Astrocyte of the hippocampus (primary cell): Measurements from ENCODE around the gene JUN.

Experiments used
- DNase-seq: peaks from one replicate; pipeline ENCODE4 v3.0.0; 2011; ENCODE audit warnings: low read depth, low spot score

JUN gene

DNA sequence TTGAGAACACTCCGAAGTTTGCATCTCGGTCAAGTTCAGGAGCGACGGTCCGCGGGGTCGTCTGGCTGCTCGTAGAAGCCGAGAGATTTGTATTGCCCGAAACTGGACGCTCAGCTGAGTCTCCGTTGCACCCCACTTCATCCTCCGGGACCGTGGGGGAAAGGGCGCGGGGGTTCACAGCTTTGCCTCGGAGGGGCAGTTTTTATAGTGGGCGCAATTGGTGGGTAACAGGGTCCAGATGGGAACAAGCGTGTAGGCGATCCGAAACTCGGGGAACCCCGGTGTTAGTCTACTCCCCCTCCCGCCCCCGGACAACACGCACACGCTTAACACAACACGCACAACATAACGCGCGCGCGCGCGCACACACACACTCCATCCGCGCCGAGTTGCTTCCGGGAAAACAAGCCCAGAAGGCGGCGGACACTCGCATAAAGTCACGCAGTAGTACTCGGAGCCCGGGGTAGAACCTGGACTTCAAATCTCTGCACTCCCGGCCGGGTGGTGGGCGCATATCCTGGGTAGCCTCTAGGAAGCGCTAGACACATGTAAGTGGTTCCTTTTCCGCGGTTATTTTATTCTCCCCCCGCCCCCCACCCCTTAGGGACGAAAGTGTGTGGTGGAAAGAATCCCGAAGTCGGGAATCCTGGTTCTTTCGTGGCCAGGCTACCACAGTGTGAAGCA is 1.1 kb upstream of the JUN start:
- DNase-seq = peak; percentile 95

DNA sequence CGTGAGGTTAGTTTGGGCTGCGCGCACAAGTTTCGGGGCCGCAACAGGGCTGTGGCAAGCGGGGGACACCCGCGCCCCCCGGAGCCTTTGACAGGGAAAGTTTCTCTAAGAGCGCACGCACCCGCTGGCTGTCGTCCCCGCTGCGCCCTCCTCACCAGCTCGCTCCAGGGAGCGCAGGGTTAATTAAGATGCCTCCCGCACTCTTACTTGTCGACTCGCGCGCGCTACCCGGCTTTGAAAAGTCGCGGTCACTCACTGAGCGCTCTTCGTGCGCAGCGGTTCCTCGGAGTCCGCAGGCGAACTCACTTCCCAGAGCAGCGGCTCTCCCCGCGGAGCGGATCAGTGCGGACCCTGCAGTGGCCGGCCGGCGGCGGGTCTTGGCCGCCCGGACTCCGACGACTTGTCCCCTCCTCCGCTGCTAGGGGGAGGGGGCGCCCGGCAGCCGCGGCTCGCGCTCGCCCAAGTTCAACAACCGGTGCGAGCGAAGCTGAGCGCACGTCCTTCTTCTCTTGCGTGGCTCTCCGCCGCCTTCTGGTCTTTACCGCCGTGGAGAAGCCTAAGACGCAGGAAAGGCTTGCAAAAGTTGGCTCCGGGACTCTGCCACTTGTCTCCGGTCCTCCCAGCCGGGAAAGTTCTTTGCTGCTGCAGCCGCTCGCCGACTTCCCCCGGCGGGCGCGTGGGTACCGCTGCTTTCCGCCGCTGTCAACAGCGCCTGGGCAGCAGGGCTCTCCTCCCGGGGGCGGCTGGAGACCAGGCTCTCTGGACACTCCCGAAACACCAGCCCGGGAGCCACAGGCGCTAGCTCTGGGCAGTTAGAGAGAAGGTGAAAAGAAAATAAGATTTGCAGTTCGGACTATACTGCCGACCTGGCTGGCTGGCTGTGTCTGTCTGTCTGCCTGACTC is 506 bp downstream of the JUN start:
- peak; percentile 79 for DNase-seq

DNA sequence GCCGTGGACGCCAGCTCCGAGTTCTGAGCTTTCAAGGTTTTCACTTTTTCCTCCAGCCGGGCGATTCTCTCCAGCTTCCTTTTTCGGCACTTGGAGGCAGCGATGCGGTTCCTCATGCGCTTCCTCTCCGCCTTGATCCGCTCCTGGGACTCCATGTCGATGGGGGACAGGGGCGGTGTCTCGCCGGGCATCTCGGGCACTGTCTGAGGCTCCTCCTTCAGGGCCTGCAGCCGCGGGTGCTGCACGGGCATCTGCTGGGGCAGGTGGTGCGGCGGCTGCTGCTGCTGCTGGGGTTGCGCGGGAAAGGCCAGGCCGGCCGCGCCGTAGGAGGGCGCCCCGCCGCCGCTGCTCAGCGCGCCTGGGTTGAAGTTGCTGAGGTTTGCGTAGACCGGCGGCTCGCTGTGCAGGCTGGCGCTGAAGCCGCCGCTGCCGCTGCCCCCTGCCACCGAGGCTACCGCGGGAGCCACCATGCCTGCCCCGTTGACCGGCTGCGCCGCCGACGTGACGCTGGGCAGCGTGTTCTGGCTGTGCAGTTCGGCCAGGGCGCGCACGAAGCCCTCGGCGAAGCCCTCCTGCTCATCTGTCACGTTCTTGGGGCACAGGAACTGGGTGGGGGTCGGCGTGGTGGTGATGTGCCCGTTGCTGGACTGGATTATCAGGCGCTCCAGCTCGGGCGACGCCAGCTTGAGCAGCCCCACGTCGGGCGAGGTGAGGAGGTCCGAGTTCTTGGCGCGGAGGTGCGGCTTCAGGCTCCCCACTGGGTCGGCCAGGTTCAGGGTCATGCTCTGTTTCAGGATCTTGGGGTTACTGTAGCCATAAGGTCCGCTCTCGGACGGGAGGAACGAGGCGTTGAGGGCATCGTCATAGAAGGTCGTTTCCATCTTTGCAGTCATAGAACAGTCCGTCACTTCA is 1.4 kb downstream of the JUN start:
- peak; percentile 72 for DNase-seq

DNA sequence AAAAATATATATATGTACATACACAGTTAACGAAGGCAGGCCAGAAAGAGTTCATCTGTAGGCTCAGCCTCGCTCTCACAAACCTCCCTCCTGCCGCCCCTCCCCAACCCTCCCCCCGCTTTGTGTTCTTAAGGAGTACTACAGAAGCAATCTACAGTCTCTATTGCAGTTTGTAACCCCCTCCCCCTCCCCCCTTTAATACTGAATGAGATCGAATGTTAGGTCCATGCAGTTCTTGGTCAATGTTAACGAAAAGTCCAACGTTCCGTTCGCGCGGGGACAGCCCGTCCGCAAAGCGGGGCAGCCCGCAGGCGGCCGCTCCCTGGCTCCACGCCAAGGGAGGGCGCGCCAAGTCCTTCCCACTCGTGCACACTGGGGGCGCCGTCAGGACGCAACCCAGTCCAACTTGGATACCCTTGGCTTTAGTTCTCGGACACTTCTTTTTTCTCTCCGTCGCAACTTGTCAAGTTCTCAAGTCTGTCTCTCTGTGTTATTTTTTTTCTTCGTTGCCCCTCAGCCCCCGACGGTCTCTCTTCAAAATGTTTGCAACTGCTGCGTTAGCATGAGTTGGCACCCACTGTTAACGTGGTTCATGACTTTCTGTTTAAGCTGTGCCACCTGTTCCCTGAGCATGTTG is 2.2 kb downstream of the JUN start:
- peak; percentile 83 for DNase-seq

DNA sequence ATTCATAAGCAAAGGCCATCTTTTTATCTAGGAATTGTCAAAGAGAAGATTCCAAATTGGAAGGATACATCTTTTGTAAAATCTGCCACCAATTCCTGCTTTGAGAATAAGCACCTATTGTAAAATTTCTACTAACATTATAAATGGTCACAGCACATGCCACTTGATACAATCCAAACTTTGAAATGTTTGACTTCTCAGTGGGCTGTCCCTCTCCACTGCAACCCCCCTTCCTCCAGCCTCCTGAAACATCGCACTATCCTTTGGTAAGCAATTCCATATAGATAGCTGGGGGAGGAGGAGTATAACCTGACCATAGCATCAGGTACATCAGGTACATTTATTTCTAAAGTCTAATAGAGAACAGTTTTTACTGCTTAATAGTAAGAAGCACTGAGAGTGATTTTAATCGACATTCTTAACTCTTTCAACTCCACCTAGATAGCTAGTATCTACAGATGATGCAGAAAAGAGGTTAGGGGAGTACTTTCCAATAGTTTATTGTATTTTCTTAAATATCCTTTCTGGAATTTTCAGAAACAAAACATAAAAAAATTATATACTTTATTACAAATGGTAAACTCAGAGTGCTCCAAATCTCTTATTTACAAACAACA is 2.9 kb downstream of the JUN start:
- DNase-seq = peak; percentile 50

DNA sequence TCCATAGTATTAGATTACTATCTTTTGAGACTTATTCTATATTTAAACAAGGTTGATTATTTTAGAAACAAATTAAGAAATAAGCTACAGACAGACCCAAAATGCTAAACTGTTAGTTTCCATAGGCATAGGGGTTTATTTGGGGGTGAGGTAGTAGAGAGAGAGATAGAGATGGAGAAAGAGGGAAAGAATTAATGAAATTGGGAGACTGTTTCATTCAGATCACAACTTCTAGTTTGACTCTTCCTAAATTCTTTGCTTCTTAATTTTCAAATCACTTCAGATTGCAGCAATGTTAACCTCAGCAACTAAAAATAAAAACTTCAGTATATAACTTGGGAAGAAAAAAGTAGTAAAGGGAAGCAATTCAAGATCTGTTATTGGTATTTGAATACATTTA is 3.4 kb downstream of the JUN start:
- no peak for DNase-seq

DNA sequence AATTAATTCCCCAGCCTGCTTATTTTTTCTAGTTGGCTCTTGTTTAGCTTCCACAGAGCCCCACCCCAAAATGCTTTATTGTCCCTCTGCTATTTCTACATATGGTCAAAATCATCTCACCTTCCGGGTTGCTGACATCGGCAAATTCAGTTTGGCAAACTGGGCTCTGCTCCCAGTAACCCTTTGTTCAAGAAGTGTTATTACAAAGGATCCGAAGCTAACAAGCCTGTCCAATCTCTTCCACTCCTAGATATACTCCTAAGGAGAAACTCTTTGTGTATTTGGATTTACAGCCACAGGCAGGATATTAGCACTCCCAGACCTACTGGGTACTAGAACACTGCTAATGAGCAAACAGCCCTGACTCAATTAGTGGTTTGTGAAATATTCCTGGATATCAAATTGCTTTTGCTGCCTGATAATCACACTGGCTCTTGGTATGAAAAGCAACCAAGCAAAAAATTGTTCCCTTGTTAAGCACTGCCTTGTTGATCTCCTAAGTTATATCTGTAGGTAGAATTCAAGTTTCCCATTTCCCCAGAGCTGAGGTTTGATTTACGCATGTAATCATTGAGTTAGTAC is 4.0 kb downstream of the JUN start:
- peak; percentile 85 for DNase-seq

DNA sequence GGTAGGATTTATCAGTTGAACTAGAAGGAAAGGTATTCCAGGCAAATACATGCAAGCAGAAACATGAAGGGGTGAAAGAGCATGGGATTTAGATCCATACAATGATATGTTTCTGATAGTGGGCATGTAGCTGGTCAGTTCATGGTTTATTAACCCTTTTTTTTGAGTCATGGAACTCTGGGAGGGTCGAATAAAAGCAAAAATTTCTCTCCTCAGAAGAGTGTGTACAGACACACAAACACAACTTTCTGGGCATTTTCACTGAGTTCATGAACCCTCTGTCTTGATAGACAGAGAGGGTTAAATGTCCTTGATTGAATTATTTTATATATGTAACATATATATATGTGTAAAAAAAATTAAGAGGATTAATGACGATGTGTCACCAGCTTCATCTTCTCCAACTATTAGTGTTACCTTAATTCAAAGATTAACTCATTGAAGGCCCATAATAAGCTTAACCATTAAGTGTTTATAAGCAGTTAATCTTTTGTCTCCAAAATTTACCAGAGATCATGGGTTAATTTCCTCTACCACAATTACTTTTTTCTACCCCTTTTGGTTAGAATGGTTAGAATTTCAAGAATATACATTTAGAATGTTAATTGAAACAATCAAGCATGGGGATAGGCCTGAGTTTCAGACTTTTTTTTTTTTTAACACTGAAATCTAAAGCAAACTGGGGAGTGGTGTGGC is 4.6 kb downstream of the JUN start:
- DNase-seq = peak; percentile 54

DNA sequence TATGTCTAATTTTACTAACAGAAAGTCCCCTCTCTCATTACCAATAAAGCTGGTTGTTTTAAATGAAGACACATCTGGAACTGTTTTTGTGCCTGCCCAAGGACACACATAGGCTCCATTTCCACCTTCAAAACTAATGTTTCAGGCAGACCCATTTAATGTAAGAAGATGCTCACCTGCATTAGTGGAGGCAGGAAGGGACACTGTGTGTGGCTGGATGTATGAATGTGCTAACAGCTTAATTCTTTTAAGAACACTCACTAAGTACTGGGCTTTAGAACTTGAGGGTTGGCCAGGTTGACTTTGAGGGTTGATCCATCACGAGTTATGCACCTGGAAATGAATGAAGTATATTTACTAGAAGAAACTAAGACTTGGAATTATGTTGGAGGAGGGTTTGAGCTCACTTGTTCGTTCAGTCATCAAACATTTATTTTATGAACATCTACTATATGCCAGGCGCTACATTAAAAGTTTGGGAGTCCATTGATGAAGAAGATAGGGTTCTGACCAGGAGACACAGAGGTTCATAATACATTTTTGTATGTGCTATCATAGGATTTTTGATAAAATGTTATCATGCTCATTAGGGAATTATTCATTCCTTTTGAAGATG is 5.4 kb downstream of the JUN start:
- no peak for DNase-seq

DNA sequence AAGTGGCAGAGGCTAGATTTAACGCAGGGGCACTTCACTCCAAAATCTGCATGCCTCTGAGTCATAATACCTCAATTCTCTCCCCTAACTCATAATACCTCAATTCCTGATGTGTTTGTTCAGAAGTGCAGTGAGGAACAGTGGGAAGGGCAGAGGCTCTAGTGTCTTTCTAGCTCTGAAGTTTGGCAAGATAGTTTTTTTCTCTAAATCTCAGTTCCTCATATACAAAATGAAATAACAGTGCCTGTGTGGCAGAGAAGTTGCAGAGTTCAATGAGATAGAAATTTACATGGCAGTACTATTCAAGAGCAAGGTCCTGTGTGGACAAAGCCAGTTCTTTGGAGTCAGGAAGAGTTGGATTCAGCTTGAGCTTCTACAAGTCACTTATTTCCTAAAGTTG is 9.8 kb downstream of the JUN start:
- no peak for DNase-seq

DNA sequence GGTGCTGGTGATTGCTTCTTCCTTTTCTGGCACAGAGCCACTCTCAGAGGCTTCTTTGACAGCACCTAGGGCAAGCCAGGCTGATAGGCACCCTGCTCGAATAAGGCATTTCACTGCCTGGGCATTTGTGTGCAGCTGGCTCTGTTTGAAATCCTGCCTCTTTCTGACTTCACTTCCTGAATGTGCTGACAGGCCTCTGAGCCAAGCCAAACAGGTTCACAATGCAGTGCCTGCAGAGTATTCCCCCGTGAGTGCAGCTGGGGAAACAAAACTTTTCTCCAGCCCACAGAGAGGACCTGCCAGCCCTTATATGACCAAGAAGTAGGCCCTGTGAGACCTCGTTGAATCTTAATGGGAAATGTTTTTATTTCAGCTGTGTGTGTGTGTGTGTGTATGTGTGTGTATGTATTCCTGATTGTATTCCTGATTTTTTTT is 10.4 kb downstream of the JUN start:
- DNase-seq = peak; percentile 88

DNA sequence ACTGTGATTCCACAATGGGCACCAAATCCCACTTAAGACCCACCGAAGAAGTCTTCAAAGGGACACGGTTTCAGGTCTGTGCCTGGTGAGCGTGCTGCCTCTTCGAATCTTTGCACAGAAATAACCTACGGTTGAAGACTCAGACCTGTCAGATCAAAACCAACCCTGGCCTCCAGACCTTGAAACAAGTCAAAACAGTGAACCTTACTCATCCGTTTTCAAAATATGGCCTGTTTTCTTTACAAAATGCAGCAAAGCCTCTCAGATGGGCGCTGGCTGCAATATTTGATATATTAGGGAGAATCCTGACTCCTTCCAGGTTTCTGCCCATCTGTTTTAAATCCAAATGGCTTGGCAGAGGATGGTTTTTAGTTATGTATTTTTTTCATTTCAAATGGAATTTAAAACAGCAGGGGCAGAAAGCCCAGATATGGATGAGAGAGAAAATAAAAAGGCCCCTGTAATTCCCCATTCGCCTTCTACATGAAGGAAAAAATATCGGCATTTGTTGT is 14.0 kb downstream of the JUN start:
- DNase-seq = no peak

DNA sequence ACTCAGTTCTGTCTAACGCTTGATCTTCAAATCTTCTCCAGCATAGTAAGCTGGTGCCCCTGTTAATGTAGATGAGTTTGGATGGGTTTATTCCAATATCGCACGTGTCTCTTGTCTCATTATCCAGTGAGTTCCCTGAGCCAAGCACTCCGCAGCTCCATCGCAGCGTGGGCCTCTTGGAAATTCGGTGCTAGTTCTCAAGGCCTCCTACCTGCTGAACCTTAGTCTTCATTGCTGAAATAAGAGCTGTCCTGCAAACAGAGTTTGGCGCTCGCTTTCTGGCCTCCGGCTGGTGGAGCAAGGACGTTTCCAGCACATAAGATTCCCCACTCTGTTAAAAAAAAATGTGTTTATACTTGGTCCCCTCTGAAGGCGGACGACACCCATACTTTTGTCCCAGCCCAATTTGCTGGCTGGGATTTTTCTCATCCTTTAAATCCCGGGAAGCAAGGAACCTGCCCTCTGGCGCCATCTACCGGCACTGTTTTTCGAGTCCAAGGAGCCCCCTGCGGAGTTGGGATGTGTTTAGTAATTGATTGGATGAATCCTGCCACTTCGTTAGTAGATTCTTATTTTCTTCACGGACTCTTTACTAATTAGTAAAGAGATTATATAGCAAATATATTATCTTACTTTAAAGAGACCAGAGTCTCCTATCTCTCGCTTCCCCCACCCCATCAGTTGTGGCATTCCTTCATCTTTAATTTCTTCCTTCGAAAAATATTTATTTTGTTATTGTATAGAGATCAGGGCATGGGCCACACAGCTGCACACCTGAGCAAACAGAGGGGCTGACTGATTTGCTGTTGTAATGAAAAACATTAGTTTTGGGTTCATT is 14.7 kb downstream of the JUN start:
- peak; percentile 83 for DNase-seq

DNA sequence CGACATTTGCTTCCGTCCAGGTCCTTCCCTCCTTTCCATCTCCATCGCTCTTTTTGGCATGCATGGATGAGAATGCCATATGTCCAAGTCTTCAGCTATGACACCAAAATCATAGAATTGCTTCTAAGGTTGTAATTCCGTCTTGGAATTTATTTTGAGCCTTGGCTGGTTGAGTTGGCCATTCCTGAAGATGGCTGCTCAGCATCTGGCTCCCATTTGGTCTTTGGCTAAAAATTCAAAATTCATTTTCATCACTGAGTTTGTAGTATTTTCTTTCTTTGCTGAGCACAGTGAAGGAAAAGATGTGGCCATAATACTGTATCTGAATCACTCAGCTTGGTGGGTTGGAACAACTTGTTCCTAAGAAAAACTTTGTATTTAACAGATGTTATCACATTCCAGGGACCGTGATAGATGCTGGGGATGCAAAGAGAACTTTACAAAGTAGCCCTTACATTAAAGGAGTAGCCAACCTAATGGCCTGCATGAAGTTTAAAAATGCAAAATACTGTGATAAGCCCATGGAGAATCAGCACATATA is 15.6 kb downstream of the JUN start:
- DNase-seq = no peak

DNA sequence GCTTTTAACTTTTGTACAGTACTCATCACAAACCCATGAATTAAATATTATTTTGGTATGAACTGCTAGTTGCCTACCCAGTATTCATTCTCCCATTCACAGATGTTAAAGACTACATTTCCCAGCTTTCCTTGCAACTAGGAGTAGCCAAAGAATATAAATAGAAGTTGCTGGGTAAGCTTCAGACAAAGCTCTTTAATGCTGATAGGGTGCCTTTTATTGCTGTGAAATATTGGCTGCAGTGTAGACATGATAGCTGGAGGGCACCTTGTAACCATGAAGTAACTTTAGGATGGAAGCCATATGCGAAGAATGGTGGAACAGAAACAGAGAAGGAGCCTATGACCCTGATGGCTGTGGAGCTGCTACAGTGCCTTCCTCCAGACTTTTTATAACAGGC is 16.7 kb downstream of the JUN start:
- no peak for DNase-seq

DNA sequence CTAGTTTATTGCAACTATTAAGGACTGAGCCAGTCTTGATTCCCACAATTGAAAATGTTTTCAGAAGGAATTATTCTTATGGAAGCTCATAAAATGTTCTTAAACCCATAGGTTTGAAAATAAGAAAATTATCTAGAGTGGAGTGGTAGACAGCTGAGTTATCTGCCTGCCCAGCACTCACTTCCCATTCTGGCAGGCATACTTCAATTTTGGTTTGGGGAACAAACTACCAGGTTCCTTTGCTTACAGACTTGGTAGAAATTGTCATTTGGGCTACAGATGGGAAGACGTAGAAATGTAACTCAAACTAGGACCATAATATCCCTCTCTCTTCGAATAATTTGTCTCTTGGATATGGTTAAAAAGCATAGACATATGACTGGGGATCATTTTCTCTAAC is 18.4 kb downstream of the JUN start:
- DNase-seq = no peak

DNA sequence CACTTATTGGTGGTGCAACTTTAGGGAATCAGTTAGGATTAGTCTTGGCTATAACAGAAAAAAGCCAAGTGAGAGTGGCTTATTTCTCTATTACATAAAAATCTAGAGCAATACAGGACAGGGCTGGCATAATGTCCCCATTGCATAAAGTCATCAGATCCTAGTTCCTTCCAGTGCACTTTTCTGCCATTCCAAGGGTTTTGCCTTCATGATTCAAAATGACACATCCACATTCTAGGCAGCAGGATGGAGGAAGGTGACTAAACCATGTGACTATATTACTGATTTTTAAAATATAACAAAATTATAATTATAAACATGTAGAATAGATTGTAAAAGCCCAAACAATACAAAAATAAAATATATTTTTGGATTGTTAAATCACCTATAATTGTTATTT is 18.8 kb downstream of the JUN start:
- DNase-seq = no peak

DNA sequence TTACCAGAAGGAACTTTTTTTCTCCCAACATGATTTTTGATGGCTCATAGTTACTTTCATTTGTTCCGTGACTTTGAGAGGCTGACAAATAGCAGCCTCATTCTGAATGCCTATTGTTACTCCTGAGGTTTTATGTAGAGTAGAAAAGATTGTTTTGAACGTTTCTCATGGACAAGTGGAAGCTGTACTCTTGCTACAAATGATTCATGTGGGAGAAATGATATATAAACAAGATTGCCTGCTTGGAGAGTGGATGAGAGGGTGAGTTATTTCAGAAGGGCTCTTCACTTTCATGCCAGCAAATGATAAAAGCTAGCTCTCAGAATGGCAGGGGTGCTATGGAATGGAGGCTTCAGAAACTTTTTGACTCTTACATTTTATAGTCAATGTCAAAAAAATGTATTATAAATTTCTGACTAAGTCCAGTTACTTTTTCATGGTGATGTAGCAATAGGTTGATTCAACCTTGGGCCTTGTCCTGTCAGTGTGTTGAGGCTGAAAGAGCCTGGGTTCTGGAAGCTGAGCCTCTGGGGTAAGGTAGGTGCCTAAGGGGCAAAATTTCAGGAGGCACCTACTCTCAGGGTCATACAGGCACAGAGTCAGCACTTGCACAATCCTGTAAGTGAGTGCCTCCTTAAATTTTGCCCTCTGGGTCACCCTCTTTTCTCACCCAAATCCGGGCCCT is 19.4 kb downstream of the JUN start:
- DNase-seq = peak; percentile 75
